ENCODE measurements around the gene ESR2.

The ESR2 gene

DNA sequence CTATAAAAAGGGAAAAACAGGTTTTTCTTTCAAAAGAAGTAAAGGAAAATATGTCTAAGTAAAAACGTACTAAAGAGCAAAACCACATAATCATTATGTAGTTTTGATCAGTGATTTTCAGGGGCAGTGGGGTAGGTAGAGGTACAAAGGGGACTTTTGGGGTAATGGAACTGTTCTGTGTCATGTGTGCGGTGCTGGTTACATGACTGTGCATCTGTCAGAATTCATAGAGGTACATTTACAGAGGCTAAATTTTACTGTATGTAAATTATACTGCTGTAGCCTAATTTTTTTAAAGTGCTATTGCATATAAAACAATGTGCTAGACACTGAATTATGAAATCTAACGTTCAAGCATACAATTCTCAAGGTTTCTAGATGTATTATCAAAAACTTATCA is 2.0 kb downstream of the ESR2 start:
- TF ChIP-seq, protein P1, sequence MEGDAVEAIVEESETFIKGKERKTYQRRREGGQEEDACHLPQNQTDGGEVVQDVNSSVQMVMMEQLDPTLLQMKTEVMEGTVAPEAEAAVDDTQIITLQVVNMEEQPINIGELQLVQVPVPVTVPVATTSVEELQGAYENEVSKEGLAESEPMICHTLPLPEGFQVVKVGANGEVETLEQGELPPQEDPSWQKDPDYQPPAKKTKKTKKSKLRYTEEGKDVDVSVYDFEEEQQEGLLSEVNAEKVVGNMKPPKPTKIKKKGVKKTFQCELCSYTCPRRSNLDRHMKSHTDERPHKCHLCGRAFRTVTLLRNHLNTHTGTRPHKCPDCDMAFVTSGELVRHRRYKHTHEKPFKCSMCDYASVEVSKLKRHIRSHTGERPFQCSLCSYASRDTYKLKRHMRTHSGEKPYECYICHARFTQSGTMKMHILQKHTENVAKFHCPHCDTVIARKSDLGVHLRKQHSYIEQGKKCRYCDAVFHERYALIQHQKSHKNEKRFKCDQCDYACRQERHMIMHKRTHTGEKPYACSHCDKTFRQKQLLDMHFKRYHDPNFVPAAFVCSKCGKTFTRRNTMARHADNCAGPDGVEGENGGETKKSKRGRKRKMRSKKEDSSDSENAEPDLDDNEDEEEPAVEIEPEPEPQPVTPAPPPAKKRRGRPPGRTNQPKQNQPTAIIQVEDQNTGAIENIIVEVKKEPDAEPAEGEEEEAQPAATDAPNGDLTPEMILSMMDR (conservative IDR thresholded peaks at IDR 0.05; ENCODE audit: control insufficient read depth, insufficient read depth, low read depth, low read length) = no peak
- no peak overlapping the region for H3K4me3 ChIP-seq (ENCODE audit: control insufficient read depth, low read depth, low read length)
- no peak for DNase-seq (ENCODE audit: low read depth)

GRCh38 chr14:64289571-64289970 is 4.6 kb downstream of the ESR2 start:
- TF ChIP-seq, protein P1 (conservative IDR thresholded peaks at IDR 0.05; ENCODE audit: control insufficient read depth, insufficient read depth, low read depth, low read length) = no peak
- no peak for DNase-seq (ENCODE audit: low read depth)
- H3K4me3 ChIP-seq (ENCODE audit: control insufficient read depth, low read depth, low read length) = no peak overlapping the region

DNA sequence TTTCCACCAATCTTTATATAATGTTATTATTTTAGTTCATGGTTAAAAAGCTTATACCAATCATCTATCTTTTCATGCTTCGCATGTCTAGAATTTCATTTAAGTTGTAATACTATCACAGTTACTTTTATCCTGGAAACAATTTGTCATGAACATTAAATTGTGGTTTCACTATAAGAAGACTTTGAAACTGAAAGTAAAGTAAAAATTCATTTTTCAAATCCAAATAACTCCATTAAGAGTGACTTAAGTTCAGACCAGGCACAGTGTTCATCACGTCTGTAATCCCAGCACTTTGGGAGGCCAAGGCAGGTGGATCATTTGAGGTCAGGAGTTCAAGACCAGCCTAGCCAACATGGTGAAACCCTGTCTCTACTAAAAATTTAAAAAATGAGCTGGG is 12.4 kb downstream of the ESR2 start:
- H3K4me3 ChIP-seq (ENCODE audit: control insufficient read depth, low read depth, low read length) = no peak overlapping the region
- TF ChIP-seq, protein P1 (conservative IDR thresholded peaks at IDR 0.05; ENCODE audit: control insufficient read depth, insufficient read depth, low read depth, low read length) = no peak
- no peak for DNase-seq (ENCODE audit: low read depth)

DNA sequence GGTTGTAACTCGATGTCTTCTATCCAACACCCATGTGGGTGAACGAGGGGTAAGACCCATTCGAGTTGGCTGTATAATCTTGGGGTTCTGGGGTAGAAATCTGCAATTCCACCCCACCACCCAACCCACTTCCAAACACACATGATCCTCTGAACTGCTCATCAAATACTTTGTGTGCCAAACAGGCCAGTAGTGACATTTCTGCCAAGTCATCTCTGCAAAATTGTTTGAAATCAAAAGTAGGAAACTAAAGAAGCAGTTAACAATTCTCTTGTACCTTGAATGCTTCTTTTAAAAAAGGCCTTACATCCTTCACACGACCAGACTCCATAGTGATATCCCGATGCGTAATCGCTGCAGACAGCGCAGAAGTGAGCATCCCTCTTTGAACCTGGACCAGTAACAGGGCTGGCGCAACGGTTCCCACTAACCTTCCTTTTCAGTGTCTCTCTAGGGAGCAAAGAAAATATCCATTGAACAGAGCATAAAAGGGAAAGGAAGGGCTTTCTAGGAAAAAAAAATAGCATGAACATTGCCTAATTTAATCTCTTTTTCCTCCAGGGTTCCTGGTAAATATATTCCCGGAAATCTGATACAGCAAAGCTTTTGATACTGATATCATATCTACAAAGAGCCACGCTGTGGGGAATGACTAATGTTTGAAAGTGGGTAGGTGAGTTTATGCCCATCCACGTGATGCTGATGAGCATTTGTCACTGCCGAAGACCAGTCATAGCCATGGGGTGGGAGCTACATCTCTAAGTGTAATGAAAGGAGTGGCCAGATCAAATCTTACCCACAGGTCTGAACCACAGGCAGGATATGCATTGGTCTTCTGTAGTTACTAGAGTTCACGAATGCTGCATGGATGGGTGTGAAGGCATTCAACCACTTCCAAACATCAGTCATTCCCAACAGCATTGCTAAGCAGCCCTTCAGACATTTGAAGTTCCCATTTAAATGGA is 14.2 kb downstream of the ESR2 start:
- TF ChIP-seq, protein P1 (conservative IDR thresholded peaks at IDR 0.05; ENCODE audit: control insufficient read depth, insufficient read depth, low read depth, low read length) = no peak
- no peak for DNase-seq (ENCODE audit: low read depth)
- no peak overlapping the region for H3K4me3 ChIP-seq (ENCODE audit: control insufficient read depth, low read depth, low read length)

DNA sequence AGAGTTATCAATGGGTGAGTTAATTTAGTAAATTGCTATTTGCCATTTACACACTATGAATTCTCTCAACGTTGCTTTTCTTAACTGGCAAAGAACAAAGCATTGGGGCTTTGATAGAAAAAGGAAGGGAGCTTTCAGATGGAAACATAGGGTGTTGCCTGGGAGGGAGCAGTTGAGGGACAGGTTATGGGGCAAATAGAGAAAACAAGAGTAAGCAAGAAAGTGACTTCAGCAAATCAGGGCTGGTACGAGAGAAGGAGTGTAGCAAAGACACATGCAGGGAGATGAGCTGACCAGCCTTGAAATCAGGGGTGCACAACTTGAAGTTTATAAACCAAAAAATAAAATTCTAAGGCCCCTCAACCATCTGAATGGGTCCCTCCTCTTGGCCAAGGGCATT is 15.7 kb downstream of the ESR2 start:
- DNase-seq (ENCODE audit: low read depth) = no peak
- TF ChIP-seq, protein P1 (conservative IDR thresholded peaks at IDR 0.05; ENCODE audit: control insufficient read depth, insufficient read depth, low read depth, low read length) = no peak
- H3K4me3 ChIP-seq (ENCODE audit: control insufficient read depth, low read depth, low read length) = no peak overlapping the region

- TF ChIP-seq, protein P1 (conservative IDR thresholded peaks at IDR 0.05; ENCODE audit: control insufficient read depth, insufficient read depth, low read depth, low read length) = no peak
- DNase-seq (ENCODE audit: low read depth) = no peak
- no peak overlapping the region for H3K4me3 ChIP-seq (ENCODE audit: control insufficient read depth, low read depth, low read length)
These were observed 22.2 kb downstream of the ESR2 start for GRCh38 chr14:64272019-64272418.

All from fibroblast of mammary gland (primary cell).